ENCODE results near the gene LRRC25. TPM values are rescaled to one million over a fixed set of nuclear protein-coding genes. Genes with fewer than 3 reads are reported as not detected.
A peak's percentile ranks its signal among the peaks of the same experiment; 100 is the strongest.

The LRRC25 gene
- total and polyA plus RNA-seq, 2 of the 4 experiments (the other 2 are of a cell fraction), result 0.03 TPM; not detected in 1

- Histone ChIP-seq H2BK120ac (ENCODE audit: low read depth, low read length) (no peak overlapping the region), H3K56ac (ENCODE audit: extremely low read depth, insufficient read depth, low read length) (no peak overlapping the region), H3K79me1 (ENCODE audit: low read depth in 1 of 2, low read length in 2 of 2) (peaks cover 15 to 61% of the 10 kb centered on the region in 2 experiments), H4K20me1 (ENCODE audit: insufficient read depth, low read length) (peaks cover 49% of the 10 kb centered on the region), H3K4me1 (ENCODE audit: control insufficient read depth, insufficient read depth, low read length) (peaks cover 2% of the 10 kb centered on the region), H4K91ac (ENCODE audit: insufficient read depth, low read depth, low read length) (no peak overlapping the region), H3K23ac (ENCODE audit: low read depth, low read length) (no peak overlapping the region), H2BK15ac (ENCODE audit: low read depth, low read length) (no peak overlapping the region), H3K27me3 (ENCODE audit: control insufficient read depth, insufficient read depth, low read length) (no peaks in the 10 kb centered on the region), H2BK20ac (ENCODE audit: low read depth, low read length) (no peak overlapping the region), H3K27ac (ENCODE audit: insufficient read depth, low read length) (no peak overlapping the region), H2BK5ac (ENCODE audit: low read depth, low read length, poor library complexity, severe bottlenecking) (no peak overlapping the region), H3K9me1 (ENCODE audit: insufficient read depth, low read length) (peaks cover 7% of the 10 kb centered on the region; the same call in 1 of the 2 replicates), H3K18ac (ENCODE audit: low read depth, low read length) (no peak overlapping the region), H3K36me3 (ENCODE audit: control insufficient read depth, insufficient read depth, low read length) (peaks cover 68% of the 10 kb centered on the region), H3K4ac (ENCODE audit: low read depth, low read length) (no peak overlapping the region), H2AK5ac (ENCODE audit: low read depth, low read length) (no peak overlapping the region), H3K14ac (replicated peaks; ENCODE audit: low read depth, low read length) (no peak overlapping the region), H2AK9ac (replicated peaks; ENCODE audit: low read depth, low read length, poor library complexity) (no peak overlapping the region), H4K8ac (ENCODE audit: low read depth in 2 of 2, low read length in 2 of 2) (no peak overlapping the region), H3K9ac (ENCODE audit: low read depth, low read length) (no peak overlapping the region), H4K5ac (ENCODE audit: low read depth, low read length) (no peak overlapping the region), H2AFZ (replicated peaks; ENCODE audit: low read length, poor library complexity) (peak overlapping the region; percentile 15), H3K4me2 (ENCODE audit: low read depth, low read length) (no peak overlapping the region), H3K4me3 (ENCODE audit: insufficient read depth, low read depth, low read length) (no peak overlapping the region), H3K9me3 (ENCODE audit: control insufficient read depth, insufficient read depth, low read length) (no peaks in the 10 kb centered on the region)
- in situ Hi-C loops (cut with MboI; ENCODE audit: low sequenced_read_pairs), result no loop called here
- TF ChIP-seq BHLHE40 (IDR thresholded peaks at IDR 0.05; ENCODE audit: low read depth, low read length) (no peak), FOS (IDR thresholded peaks at IDR 0.05; ENCODE audit: low read depth, low read length) (no peak), SMC3 (IDR thresholded peaks at IDR 0.05; ENCODE audit: low read depth, low read length) (no peak), USF2 (IDR thresholded peaks at IDR 0.05; ENCODE audit: low read depth, low read length) (no peak), MAFK (IDR thresholded peaks at IDR 0.05; ENCODE audit: low read depth, low read length) (no peak), NFE2L2 (IDR thresholded peaks at IDR 0.05; ENCODE audit: low read depth, low read length) (no peak), CTCF (conservative IDR thresholded peaks at IDR 0.05; ENCODE audit: low read depth, low read length) (no peak), ELK1 (IDR thresholded peaks at IDR 0.05; ENCODE audit: borderline replicate concordance, low read depth, low read length) (no peak), CEBPB (IDR thresholded peaks at IDR 0.05; ENCODE audit: low read depth, low read length) (no peak), MAZ (IDR thresholded peaks at IDR 0.05; ENCODE audit: borderline replicate concordance, low read depth, low read length) (no peak), MXI1 (IDR thresholded peaks at IDR 0.05; ENCODE audit: borderline replicate concordance, low read depth, low read length) (no peak), RAD21 (IDR thresholded peaks at IDR 0.05; ENCODE audit: low read length) (no peak), POLR2A (IDR thresholded peaks at IDR 0.05; ENCODE audit: low read depth, low read length) (no peak), CHD1 (IDR thresholded peaks at IDR 0.05; ENCODE audit: low read depth, low read length) (no peak), RFX5 (IDR thresholded peaks at IDR 0.05; ENCODE audit: low read depth, low read length) (no peak), RCOR1 (IDR thresholded peaks at IDR 0.05; ENCODE audit: insufficient replicate concordance, low read length) (no peak)
- dilution Hi-C loops (cut with HindIII; ENCODE audit: low sequenced_read_pairs, unreplicated experiment), result no loop called here
- BruUV-seq (replicated peaks), result no TSS peak
- ATAC-seq (ENCODE audit: low read depth) (no peak), DNase-seq (no peak)
- POLR2A ChIA-PET (ENCODE audit: unreplicated experiment), result no interaction called here
- intact Hi-C loops (cut with micrococcal nuclease), result no loop called here
- CTCF ChIA-PET, result no interaction called here
- 87% methylated on average over 5 of the region's 12 CpGs; no CpG with 5 or more reads in 1 of the 2 experiments for WGBS, 2 experiments (ENCODE audit: extremely low coverage in 2 of 2, insufficient read length in 1 of 2)
These were observed 49.5 kb upstream of the LRRC25 start for GRCh38 chr19:18446811-18447359.
